Lower leg skin (tissue), 3 donors: ENCODE measurements around the gene CSNK2B.

Experiments
- CTCF ChIP-seq, 3 donors: fragments of 450-650 bp; IDR thresholded peaks; one replicate each; pipeline ENCODE4 v1.5.1; 2016; ENCODE audit warnings: antibody characterized with exemption in 3 of 3, mild to moderate bottlenecking in 3 of 3, moderate library complexity in 2 of 3
- POLR2A ChIP-seq, 2 donors: fragments of 450-650 bp; IDR thresholded peaks; one replicate each; pipeline ENCODE4 v1.6.1; 2016 to 2017; ENCODE audit warnings: antibody characterized with exemption in 2 of 2, mild to moderate bottlenecking in 1 of 2, moderate library complexity in 1 of 2

GRCh38 chr6:31624070-31624469, 41.8 kb upstream of the CSNK2B start:
- TF ChIP-seq CTCF (IDR thresholded peaks at IDR 0.05): no peak
- no peak for TF ChIP-seq POLR2A (IDR thresholded peaks at IDR 0.05)
